HG03432 (cell line): ENCODE measurements around the gene THADA.

Experiments used
- ATAC-seq: cut with Tn5 transposase; IDR thresholded peaks from one replicate; pipeline ENCODE4 v1.9.1; 2021; ENCODE audit warnings: mild to moderate bottlenecking, moderate library complexity; ENCODE audit not compliant: unreplicated experiment

Gene THADA

GRCh38 chr2:43391201-43391877 lies 204.5 kb downstream of the THADA start:
- no peak for ATAC-seq

GRCh38 chr2:43389581-43390466 lies 206.0 kb downstream of the THADA start:
- ATAC-seq: no peak

- ATAC-seq: no peak
Observed at GRCh38 chr2:43388371-43388770, 207.5 kb downstream of the THADA start.

- peak; percentile 85 for ATAC-seq
Observed at GRCh38 chr2:43387092-43388062, 208.5 kb downstream of the THADA start.

- peak; percentile 2 for ATAC-seq
Observed at GRCh38 chr2:43386679-43387078, 209.2 kb downstream of the THADA start.

- no peak for ATAC-seq
Observed at GRCh38 chr2:43384143-43384542, 211.7 kb downstream of the THADA start.

GRCh38 chr2:43383533-43383932 lies 212.3 kb downstream of the THADA start:
- ATAC-seq: no peak

- ATAC-seq: no peak
Observed at GRCh38 chr2:43379494-43379893, 216.3 kb downstream of the THADA start.

- ATAC-seq: no peak
Observed at GRCh38 chr2:43377327-43377726, 218.5 kb downstream of the THADA start.

- no peak for ATAC-seq
Observed at GRCh38 chr2:43376523-43377198, 219.2 kb downstream of the THADA start.

- no peak for ATAC-seq
Observed at GRCh38 chr2:43375746-43376522, 219.9 kb downstream of the THADA start.

- ATAC-seq: no peak
Observed at GRCh38 chr2:43372416-43373081, 223.3 kb downstream of the THADA start.

- no peak for ATAC-seq
Observed at GRCh38 chr2:43370705-43371104, 225.1 kb downstream of the THADA start.

GRCh38 chr2:43370146-43370545 lies 225.7 kb downstream of the THADA start:
- no peak for ATAC-seq

- no peak for ATAC-seq
Observed at GRCh38 chr2:43368483-43369385, 227.1 kb downstream of the THADA start.

- no peak for ATAC-seq
Observed at GRCh38 chr2:43367012-43367782, 228.6 kb downstream of the THADA start.

- ATAC-seq: no peak
Observed at GRCh38 chr2:43363120-43363519, 232.7 kb downstream of the THADA start.
